Stomach (tissue), 9 donors: ENCODE measurements around the gene CHD8. TPM values are rescaled to one million over a fixed set of nuclear protein-coding genes. Genes with fewer than 3 reads are reported as not detected.

ENCODE experiments used
- DNase-seq, 2 donors: peaks; one replicate each; pipeline versions ENCODE4 v3.0.0 to v3.0.0-alpha.2; 2013 to 2019
- H3K27ac ChIP-seq, 5 donors: fragments of 200-600 bp in 4 of 5; sonication (generic) in 4 of 5; one replicate each; pipeline ENCODE4 v1.5.1; 2013 to 2019; ENCODE audit warnings: mild to moderate bottlenecking in 1 of 5, moderate library complexity in 1 of 5
- H3K27me3 ChIP-seq, 3 donors: fragments of 200-600 bp; sonication (generic); one replicate each; pipeline ENCODE4 v1.5.1; 2017 to 2019; ENCODE audit warnings: mixed run types in 1 of 3
- H3K36me3 ChIP-seq, 4 donors: fragments of 200-600 bp; sonication (generic); 1 replicate in 3 of 4; 2 replicates in 1 of 4; pipeline ENCODE4 v1.5.1; 2016 to 2019
- H3K4me1 ChIP-seq, 4 donors: fragments of 200-600 bp; sonication (generic); one replicate each; pipeline ENCODE4 v1.5.1; 2016 to 2019
- H3K4me3 ChIP-seq, 4 donors: fragments of 200-600 bp; sonication (generic) in 3 of 4; one replicate each; pipeline ENCODE4 v1.5.1; 2016 to 2019; ENCODE audit warnings: mild to moderate bottlenecking in 1 of 4
- H3K9me3 ChIP-seq, 4 donors: fragments of 200-600 bp; sonication (generic); one replicate each; pipeline ENCODE4 v1.5.1; 2016 to 2019
- EP300 ChIP-seq: sonication (generic); formaldehyde crosslinking; IDR thresholded peaks from one replicate; pipeline ENCODE4 v1.6.1; 2017; ENCODE audit warnings: antibody characterized with exemption
- POLR2A ChIP-seq, 4 donors: fragments of 450-650 bp; IDR thresholded peaks; one replicate each; pipeline ENCODE4 v1.6.1; 2016; ENCODE audit warnings: antibody characterized with exemption in 4 of 4, control low read depth in 2 of 4, mild to moderate bottlenecking in 1 of 4, moderate library complexity in 1 of 4
- POLR2AphosphoS5 ChIP-seq, 3 donors: sonication (generic); formaldehyde crosslinking; IDR thresholded peaks; one replicate each; pipeline ENCODE4 v1.6.1; 2016; ENCODE audit warnings: antibody characterized with exemption in 3 of 3
- WGBS, 5 donors: extraction: QIAGEN DNeasy Blood & Tissue Kit in 3 of 5; methylation state at CpG; one replicate each; pipeline versions ENCODE4 v1.1.5 to v1.1.7; 2013 to 2018; 5-methylcytosine and 5-hydroxymethylcytosine counted together
- intact Hi-C: fragments of 100-400 bp; cut with DNase I; formaldehyde crosslinking; loops from one replicate; pipeline ENCODE4 v1.15.1; 2023; ENCODE audit warnings: low total_unique reads
- polyA plus RNA-seq, 3 donors: library from polyadenylated mRNA; stranded (reverse); fragments of 200-250 nt; gene quantifications; one replicate each; pipeline ENCODE4 v1.2.3, GENCODE V29; 2013
- total RNA-seq, 5 donors: library from RNA; depleted of rRNA; stranded (reverse); fragments of >200 nt; gene quantifications; one replicate each; pipeline versions ENCODE4 v1.1.0 to v1.2.3, GENCODE V29; 2014 to 2016
- TF ChIP-seq, protein P1 (sequence below), 7 experiments: fragments of 450-650 bp in 4 of 7; fragments of 200-600 bp in 3 of 7; sonication (generic) in 3 of 7; IDR thresholded peaks; one replicate each; pipeline ENCODE4 v1.5.1; 2016 to 2019; ENCODE audit warnings: antibody characterized with exemption in 7 of 7, control low read depth in 2 of 7, mild to moderate bottlenecking in 1 of 7
- donor health status: healthy with polysubstance abuse.
- donor health status: Bipolar disorder and iron deficiency.
- donor health status: healthy.

The CHD8 gene
- total and polyA plus RNA-seq, 8 donors, result 13.6 to 117 (median 42.8) TPM

DNA sequence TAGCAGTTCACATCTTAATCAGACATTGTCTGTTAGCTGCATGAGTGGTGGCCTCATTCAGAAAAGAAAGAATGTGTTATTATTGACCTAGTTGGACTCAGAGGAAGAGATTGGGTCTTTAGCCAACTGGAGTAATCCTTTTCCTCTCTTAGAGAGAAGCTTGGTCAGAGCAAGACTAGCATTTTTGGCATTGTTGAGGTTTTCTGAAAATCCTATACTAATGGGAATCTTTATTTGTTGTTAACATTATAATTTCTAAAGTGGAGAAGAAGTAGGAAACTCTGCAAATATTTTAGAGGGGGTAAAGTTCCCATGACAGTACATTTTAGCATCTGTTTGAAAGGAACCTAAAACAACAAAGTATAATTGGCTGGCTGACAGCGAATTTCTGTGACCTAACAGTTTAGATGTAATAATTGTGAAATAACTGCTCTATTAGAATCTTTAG lies 30.7 kb upstream of the CHD8 start:
- H3K27ac ChIP-seq, result no peak overlapping the region
- H3K4me1 ChIP-seq, result peaks cover 0 to 3% (median 0%) of the 10 kb centered on the region in 4 donors
- H3K4me3 ChIP-seq, result no peak overlapping the region
- no peak for TF ChIP-seq POLR2A (IDR thresholded peaks at IDR 0.05)
- TF ChIP-seq, protein P1, sequence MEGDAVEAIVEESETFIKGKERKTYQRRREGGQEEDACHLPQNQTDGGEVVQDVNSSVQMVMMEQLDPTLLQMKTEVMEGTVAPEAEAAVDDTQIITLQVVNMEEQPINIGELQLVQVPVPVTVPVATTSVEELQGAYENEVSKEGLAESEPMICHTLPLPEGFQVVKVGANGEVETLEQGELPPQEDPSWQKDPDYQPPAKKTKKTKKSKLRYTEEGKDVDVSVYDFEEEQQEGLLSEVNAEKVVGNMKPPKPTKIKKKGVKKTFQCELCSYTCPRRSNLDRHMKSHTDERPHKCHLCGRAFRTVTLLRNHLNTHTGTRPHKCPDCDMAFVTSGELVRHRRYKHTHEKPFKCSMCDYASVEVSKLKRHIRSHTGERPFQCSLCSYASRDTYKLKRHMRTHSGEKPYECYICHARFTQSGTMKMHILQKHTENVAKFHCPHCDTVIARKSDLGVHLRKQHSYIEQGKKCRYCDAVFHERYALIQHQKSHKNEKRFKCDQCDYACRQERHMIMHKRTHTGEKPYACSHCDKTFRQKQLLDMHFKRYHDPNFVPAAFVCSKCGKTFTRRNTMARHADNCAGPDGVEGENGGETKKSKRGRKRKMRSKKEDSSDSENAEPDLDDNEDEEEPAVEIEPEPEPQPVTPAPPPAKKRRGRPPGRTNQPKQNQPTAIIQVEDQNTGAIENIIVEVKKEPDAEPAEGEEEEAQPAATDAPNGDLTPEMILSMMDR (IDR thresholded peaks at IDR 0.05), result no peak
- no peak for TF ChIP-seq EP300
- TF ChIP-seq POLR2AphosphoS5 (IDR thresholded peaks at IDR 0.05), result no peak
- peaks cover 39 to 79% (median 61%) of the 10 kb centered on the region in 4 donors for H3K36me3 ChIP-seq
- DNase-seq, result no peak
- no peaks in the 10 kb centered on the region for H3K27me3 ChIP-seq
- 78 to 87% (median 81%) methylated on average over 1 of the region's 1 CpG for WGBS, 5 donors
- H3K9me3 ChIP-seq, result no peaks in the 10 kb centered on the region
- intact Hi-C loops, result no loop called here

DNA sequence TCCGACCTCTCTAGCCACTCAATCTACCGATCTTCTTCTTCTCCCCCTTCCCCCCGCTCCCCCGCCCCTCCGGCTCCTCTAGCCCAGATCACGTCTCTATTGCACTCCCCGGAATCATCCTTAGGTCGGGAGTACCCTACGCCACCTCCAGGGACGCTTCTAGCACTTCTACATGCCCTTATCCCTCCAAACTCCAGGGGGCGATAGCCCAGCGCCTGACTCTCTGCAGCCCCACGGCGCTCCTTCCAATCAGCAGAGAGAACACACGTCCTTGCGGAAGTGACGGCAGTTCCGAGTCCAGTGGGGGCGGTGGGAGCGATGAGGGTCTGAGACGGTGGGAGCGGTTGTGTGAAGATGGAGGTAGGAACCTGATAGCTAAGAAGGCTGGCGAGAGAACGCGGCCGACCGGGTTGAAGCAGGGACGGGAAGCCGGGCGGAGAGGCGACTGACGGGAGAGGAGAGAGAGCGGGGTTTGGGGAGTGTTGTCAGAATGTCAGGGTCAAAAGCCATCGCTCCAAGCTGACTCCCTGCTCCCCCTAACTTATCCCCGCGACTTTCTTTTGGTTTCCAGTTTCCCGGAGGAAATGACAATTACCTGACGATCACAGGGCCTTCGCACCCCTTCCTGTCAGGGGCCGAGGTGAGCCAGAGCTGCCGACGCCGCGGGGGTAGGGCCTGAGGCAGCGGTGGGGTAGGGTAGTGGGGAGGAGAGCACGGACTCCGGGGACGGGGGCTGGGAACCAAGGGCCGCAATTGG lies 21.2 kb upstream of the CHD8 start, which contains the start of the genes RAB2B and TOX4:
RAB2B (minus strand) TSS at position 35 of the 757 bp plus-strand sequence. CDS start 87 bp downstream, outside the sequence.
TOX4 (plus strand) TSS at position 271 of the 757 bp plus-strand sequence; CDS start at position 355, 84 bp downstream.
- Histone ChIP-seq H3K27me3 (no peaks in the 10 kb centered on the region), H3K4me3 (peak within 1 kb of the TSS; percentile 88 to 93 (median 90)), H3K4me1 (peaks cover 13 to 43% (median 33%) of the 10 kb centered on the region in 4 donors), H3K27ac (peak within 1 kb of the TSS; percentile 85 to 95 (median 87)), H3K36me3 (peaks cover 8 to 51% (median 33%) of the 10 kb centered on the region in 4 donors), H3K9me3 (no peaks in the 10 kb centered on the region)
- intact Hi-C loops, result no loop called here
- WGBS, 5 donors, result 0 to 1% (median 0%) methylated on average over 47 to 49 of the region's 49 CpGs
- TF ChIP-seq POLR2AphosphoS5 (IDR thresholded peaks at IDR 0.05) (peak; percentile 90 to 95 (median 93)), EP300 (no peak), POLR2A (IDR thresholded peaks at IDR 0.05) (peak in 1 of 4 donors; percentile 27)
- TF ChIP-seq, protein P1 (IDR thresholded peaks at IDR 0.05), result peak in 5 of 7 experiments; percentile 92 to 100 (median 96)
- DNase-seq, result peak; percentile 95 to 99

DNA sequence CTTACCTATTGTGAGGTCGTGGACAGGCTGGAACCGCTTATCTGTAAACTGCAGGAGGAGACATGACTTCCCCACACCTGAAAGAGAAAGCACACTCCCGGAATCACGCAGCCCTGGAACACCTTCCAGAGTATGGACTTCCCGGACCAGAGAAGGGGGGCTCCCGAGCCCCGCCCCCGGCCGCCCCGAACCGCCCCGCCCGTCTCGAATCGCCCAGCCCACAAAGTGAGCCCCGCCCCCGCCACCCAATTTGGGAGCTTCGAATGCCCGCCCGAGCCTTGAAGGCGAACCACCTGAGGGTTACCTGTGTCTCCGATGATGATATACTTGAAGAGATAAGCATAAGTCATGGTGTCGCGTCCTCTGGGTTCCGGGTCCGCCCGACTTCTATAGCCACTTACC lies 20.6 kb upstream of the CHD8 start:
- Histone ChIP-seq H3K27ac (peak overlapping the region; percentile 85 to 95 (median 87)), H3K36me3 (peaks cover 8 to 54% (median 33%) of the 10 kb centered on the region in 4 donors), H3K27me3 (no peaks in the 10 kb centered on the region), H3K4me3 (peak overlapping the region; percentile 88 to 93 (median 90)), H3K9me3 (no peaks in the 10 kb centered on the region), H3K4me1 (peaks cover 13 to 42% (median 33%) of the 10 kb centered on the region in 4 donors)
- 0 to 2% (median 2%) methylated on average over 10 to 27 of the region's 27 CpGs for WGBS, 5 donors
- intact Hi-C loops, result no loop called here
- DNase-seq, result peak; percentile 93 to 95
- TF ChIP-seq POLR2AphosphoS5 (IDR thresholded peaks at IDR 0.05), result peak in 2 of 3 donors; percentile 41 to 54
- no peak for TF ChIP-seq EP300
- TF ChIP-seq, protein P1 (IDR thresholded peaks at IDR 0.05), result no peak
- TF ChIP-seq POLR2A (IDR thresholded peaks at IDR 0.05), result no peak

DNA sequence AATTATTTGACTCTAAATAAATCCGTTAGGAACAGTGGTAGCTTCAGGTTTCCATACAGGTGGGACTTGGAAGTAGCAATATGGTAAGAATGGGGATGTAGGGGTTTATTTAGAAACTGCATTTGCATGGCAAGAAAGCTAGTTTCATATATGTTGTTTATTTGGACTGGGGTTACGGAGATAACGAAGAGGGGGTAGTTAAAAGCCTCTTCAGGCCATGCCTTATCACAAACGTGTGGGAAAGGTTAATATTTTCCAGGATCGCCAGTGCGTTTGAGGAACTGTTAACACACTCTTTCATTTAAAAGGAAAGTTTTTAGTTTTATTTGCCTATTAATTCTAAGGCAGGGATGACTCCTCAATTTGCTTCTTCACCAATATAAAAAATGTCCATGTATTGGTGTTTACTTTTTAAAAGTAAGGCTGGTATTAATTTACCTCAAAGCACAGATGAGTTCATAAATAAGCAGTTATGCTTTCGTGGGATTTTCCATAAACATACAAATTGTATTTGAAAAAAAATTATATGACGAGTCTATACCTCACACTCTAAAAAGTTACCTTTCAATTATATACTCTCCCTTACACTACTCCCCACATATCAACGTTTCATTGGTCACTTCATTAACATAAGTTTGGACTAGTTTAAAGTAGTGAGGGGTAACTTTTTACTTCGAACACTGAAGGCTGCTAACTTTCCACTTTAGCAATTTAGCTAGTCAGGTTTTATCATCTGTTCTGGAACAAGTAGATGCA lies 20.0 kb upstream of the CHD8 start:
- Histone ChIP-seq H3K4me1 (peaks cover 13 to 36% (median 31%) of the 10 kb centered on the region in 4 donors), H3K4me3 (peak overlapping the region; percentile 88 to 93 (median 90)), H3K27me3 (no peaks in the 10 kb centered on the region), H3K9me3 (no peaks in the 10 kb centered on the region), H3K27ac (peak overlapping the region; percentile 85 to 95 (median 87)), H3K36me3 (peaks cover 6 to 53% (median 31%) of the 10 kb centered on the region in 4 donors)
- TF ChIP-seq POLR2A (IDR thresholded peaks at IDR 0.05) (no peak), EP300 (no peak), POLR2AphosphoS5 (IDR thresholded peaks at IDR 0.05) (no peak)
- TF ChIP-seq, protein P1 (IDR thresholded peaks at IDR 0.05), result no peak
- intact Hi-C loops, result no loop called here
- no peak for DNase-seq
- WGBS, 5 donors, result 15 to 30% (median 19%) methylated on average over 10 of the region's 10 CpGs
